ENCODE results near the gene DNAH10.

Gene DNAH10

DNA sequence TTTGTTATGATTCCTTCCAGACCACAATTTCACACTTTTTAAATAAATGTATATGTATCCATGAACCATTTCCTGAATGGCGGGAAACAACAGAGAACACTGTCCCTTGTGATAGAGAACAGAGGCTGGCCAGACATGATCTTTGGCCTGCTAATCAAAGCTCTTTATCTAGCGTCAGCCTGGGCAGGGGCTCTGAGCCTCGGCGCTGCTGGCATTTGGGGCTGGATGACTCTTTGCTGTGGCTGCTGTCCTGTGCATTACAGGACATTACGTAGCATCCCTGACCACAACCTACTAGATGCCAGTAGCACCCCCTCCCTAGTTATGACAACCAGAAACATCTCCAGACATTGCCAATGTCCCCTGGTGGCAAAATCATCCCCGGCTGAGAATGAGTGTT is 77.7 kb downstream of the DNAH10 start:
- no peak for TF ChIP-seq CTCF (IDR thresholded peaks at IDR 0.05; ENCODE audit: low read depth, low read length)
- H3K4me3 ChIP-seq (replicated peaks in 1 of 2; ENCODE audit: low read depth in 2 of 2, low read length in 2 of 2): no peak overlapping the region
- DNase-seq (ENCODE audit: low read depth in 2 of 2): no peak

- H3K4me3 ChIP-seq (replicated peaks in 1 of 2; ENCODE audit: low read depth in 2 of 2, low read length in 2 of 2): no peak overlapping the region
Measured at GRCh38 chr12:123840765-123841425, 78.8 kb downstream of the DNAH10 start.

DNA sequence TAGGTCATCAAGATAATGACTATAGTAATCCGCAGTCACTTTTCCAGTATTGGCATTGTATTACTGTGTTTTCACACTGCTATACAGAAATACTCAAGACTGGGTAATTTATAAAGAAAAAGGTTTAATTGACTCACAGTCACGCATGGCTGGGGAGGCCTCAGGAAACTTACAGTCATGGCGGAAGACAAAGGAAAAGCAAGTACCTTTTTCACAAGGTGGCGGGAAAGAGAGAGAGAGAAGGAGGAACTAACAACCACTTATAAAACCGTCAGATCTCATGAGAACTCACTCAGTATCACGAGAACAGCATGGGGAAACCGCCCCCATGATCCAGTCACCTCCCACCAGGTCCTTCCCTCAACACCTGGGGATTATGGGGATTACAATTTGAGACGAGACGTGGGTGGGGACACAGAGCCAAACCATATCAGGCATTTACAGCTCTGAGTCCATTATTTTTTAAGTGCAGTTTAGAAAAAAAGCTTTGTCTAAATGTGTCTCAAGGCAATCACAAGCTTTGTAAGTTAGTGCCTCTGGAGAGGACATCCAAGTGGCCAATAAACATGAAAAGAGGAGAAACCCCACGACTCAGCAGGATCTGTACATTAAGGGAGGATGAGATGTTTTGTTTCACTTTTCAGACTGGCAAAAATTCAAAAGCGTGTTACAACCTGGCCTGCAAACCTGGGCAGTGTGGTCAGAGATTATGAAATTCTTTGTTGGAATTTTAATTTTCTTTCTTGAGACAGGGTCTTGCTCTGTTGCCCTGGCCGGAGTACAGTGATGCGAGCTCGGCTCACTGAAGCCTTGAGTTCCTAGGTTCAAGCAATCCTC is 82.0 kb downstream of the DNAH10 start:
- H3K4me3 ChIP-seq (replicated peaks in 1 of 2; ENCODE audit: low read depth in 2 of 2, low read length in 2 of 2): no peak overlapping the region
- no peak for TF ChIP-seq CTCF (IDR thresholded peaks at IDR 0.05; ENCODE audit: low read depth, low read length)
- DNase-seq (ENCODE audit: low read depth in 2 of 2): no peak

More at GRCh38 chr12:123840765-123841425, 78.8 kb downstream of the DNAH10 start:
- DNase-seq (ENCODE audit: low read depth in 2 of 2): no peak
- TF ChIP-seq CTCF (IDR thresholded peaks at IDR 0.05; ENCODE audit: low read depth, low read length): no peak

GRCh38 chr12:123845881-123846280 is 83.8 kb downstream of the DNAH10 start:
- no peak for TF ChIP-seq CTCF (IDR thresholded peaks at IDR 0.05; ENCODE audit: low read depth, low read length)
- no peak overlapping the region for H3K4me3 ChIP-seq (replicated peaks in 1 of 2; ENCODE audit: low read depth in 2 of 2, low read length in 2 of 2)
- DNase-seq (ENCODE audit: low read depth in 2 of 2): no peak

- no peak for DNase-seq (ENCODE audit: low read depth in 2 of 2)
- no peak overlapping the region for H3K4me3 ChIP-seq (replicated peaks in 1 of 2; ENCODE audit: low read depth in 2 of 2, low read length in 2 of 2)
- TF ChIP-seq CTCF (IDR thresholded peaks at IDR 0.05; ENCODE audit: low read depth, low read length): no peak
Measured at GRCh38 chr12:123846340-123846739, 84.2 kb downstream of the DNAH10 start.

GRCh38 chr12:123847019-123847418 is 84.9 kb downstream of the DNAH10 start:
- no peak for TF ChIP-seq CTCF (IDR thresholded peaks at IDR 0.05; ENCODE audit: low read depth, low read length)
- no peak for DNase-seq (ENCODE audit: low read depth in 2 of 2)
- H3K4me3 ChIP-seq (replicated peaks in 1 of 2; ENCODE audit: low read depth in 2 of 2, low read length in 2 of 2): no peak overlapping the region
